SK-N-MC (cell line): Measurements from ENCODE around the gene METTL24.
"Not testable (repeated sequence)": the region's sequence is repeated elsewhere in the genome, so short reads cannot be mapped to it uniquely, and the experiment has no call there.

Source experiments
- DNase-seq: peaks from one replicate; pipeline ENCODE4 v3.0.0-alpha.2; 2011; ENCODE audit warnings: low read depth, low spot score
- H3K27ac ChIP-seq: fragments of 200-600 bp; sonication (generic); 2 replicates; pipeline ENCODE4 v1.5.1; 2016; ENCODE audit warnings: mixed run types
- H3K36me3 ChIP-seq: fragments of 200-600 bp; sonication (generic); 2 replicates; pipeline ENCODE4 v1.6.1; 2017; ENCODE audit warnings: antibody characterized with exemption, low read length, mixed read lengths; ENCODE audit not compliant: insufficient read depth
- H3K4me3 ChIP-seq: fragments of 200-600 bp; sonication (generic); 2 replicates; pipeline ENCODE4 v1.5.1; 2016
- H3K9ac ChIP-seq: fragments of 200-600 bp; sonication (generic); 2 replicates; pipeline ENCODE4 v1.8.0; 2017; ENCODE audit warnings: mixed run types, mixed read lengths; ENCODE audit not compliant: insufficient read length
- H3K9me3 ChIP-seq: fragments of 200-600 bp; sonication (generic); 2 replicates; pipeline ENCODE4 v1.6.1; 2017; ENCODE audit warnings: low read depth, mild to moderate bottlenecking, antibody characterized with exemption, low read length, moderate library complexity, mixed read lengths
- EZH2 ChIP-seq: fragments of 200-600 bp; sonication (generic); IDR thresholded peaks from one replicate; pipeline ENCODE4 v1.6.1; 2017; ENCODE audit warnings: antibody characterized with exemption
- FOXP2 ChIP-seq: optimal IDR thresholded peaks from 2 replicates; pipeline ENCODE3; 2011; ENCODE audit warnings: mild to moderate bottlenecking, moderate library complexity; ENCODE audit not compliant: insufficient read depth; ENCODE audit errors: extremely low read length, control extremely low read depth
- POLR2AphosphoS5 ChIP-seq: IDR thresholded peaks from 2 replicates; pipeline ENCODE4 v1.6.1; 2012; ENCODE audit warnings: mild to moderate bottlenecking, low read depth, low read length, borderline replicate concordance

METTL24 gene

DNA sequence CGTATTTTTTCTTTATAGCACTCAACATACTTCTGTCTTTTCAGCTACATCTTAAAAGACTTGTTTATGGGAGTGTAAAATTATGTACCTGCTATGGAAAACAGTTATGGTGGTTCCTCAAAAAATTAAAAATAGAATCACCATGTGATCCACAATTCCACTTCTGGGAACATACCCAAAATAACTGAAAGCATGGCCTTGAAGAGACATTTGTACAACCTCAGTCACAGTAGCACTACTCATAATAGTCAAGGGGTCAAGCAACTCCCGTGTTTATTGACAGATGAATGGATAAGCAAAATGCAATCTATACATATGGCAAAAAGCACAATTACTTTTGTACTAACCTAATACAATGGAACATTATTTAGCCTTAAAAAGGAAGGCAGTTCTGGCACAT is 74.5 kb downstream of the METTL24 start:
- H3K27ac ChIP-seq = peak overlapping the region; percentile 99
- H3K9me3 ChIP-seq = no peaks in the 10 kb centered on the region; the same call in 1 of the 2 replicates
- H3K9ac ChIP-seq = peak overlapping the region; percentile 32
- no peak for DNase-seq
- no peak for TF ChIP-seq EZH2
- TF ChIP-seq FOXP2 = no peak
- TF ChIP-seq POLR2AphosphoS5 = no peak
- H3K4me3 ChIP-seq = no peak overlapping the region
- no peaks in the 10 kb centered on the region for H3K36me3 ChIP-seq

GRCh38 chr6:110282412-110282811 is 75.7 kb downstream of the METTL24 start:
- H3K36me3 ChIP-seq = no peaks in the 10 kb centered on the region
- TF ChIP-seq POLR2AphosphoS5 = no peak
- no peak for TF ChIP-seq EZH2
- no peak for TF ChIP-seq FOXP2
- H3K9me3 ChIP-seq = no peaks in the 10 kb centered on the region
- H3K4me3 ChIP-seq = no peak overlapping the region
- peak overlapping the region; percentile 32 for H3K9ac ChIP-seq
- no peak for DNase-seq
- peak overlapping the region; percentile 99 for H3K27ac ChIP-seq

GRCh38 chr6:110277100-110277665 is 81.0 kb downstream of the METTL24 start:
- no peak for TF ChIP-seq FOXP2
- no peak for TF ChIP-seq EZH2
- no peak for TF ChIP-seq POLR2AphosphoS5
- H3K9me3 ChIP-seq = no peaks in the 10 kb centered on the region; the same call in 1 of the 2 replicates
- H3K9ac ChIP-seq = no peak overlapping the region
- H3K36me3 ChIP-seq = no peaks in the 10 kb centered on the region
- H3K4me3 ChIP-seq = no peak overlapping the region
- no peak for DNase-seq
- peak overlapping the region; percentile 55 for H3K27ac ChIP-seq

DNA sequence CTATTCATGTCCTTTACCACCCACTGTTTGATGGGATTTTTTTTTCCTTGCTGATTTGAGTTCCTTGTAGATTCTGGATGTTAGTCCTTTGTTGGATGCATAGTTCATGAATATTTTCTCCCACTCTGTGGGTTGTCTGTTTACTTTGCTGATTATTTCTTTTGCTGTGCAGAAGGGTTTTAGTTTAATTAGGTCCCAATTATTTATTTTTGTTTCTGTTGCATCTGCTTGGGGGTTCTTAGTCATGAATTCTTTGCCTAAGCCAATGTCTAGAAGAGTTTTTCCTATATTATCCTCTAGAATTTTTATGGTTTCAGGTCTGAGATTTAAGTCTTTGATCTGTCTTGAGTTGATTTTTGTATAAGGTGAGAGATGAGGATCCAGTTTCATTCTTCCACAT is 85.4 kb downstream of the METTL24 start:
- not testable (repeated sequence) for H3K9ac ChIP-seq, H3K9me3 ChIP-seq, H3K4me3 ChIP-seq, H3K27ac ChIP-seq, DNase-seq
- peaks cover 12% of the 10 kb centered on the region for H3K36me3 ChIP-seq

- H3K36me3 ChIP-seq = peaks cover 13% of the 10 kb centered on the region
- TF ChIP-seq FOXP2 (no peak), EZH2 (no peak), POLR2AphosphoS5 (no peak)
- DNase-seq = no peak
- H3K4me3 ChIP-seq = no peak overlapping the region
- H3K9me3 ChIP-seq = peaks cover 9% of the 10 kb centered on the region; the same call in 1 of the 2 replicates
- no peak overlapping the region for H3K9ac ChIP-seq
- H3K27ac ChIP-seq = no peak overlapping the region
These were observed 86.5 kb downstream of the METTL24 start for GRCh38 chr6:110271732-110272022.

- H3K9ac ChIP-seq = no peak overlapping the region
- no peak for TF ChIP-seq POLR2AphosphoS5
These were observed 88.0 kb downstream of the METTL24 start for GRCh38 chr6:110270165-110270564.

GRCh38 chr6:110269623-110270022 is 88.5 kb downstream of the METTL24 start:
- DNase-seq = no peak
- no peak overlapping the region for H3K4me3 ChIP-seq
- peak overlapping the region; percentile 52 for H3K27ac ChIP-seq
- peaks cover 9% of the 10 kb centered on the region; the same call in 1 of the 2 replicates for H3K9me3 ChIP-seq
- TF ChIP-seq POLR2AphosphoS5 = no peak
- no peak for TF ChIP-seq EZH2
- no peak for TF ChIP-seq FOXP2
- H3K9ac ChIP-seq = no peak overlapping the region
- H3K36me3 ChIP-seq = peaks cover 13% of the 10 kb centered on the region

More at GRCh38 chr6:110270165-110270564, 88.0 kb downstream of the METTL24 start:
- H3K36me3 ChIP-seq = peaks cover 13% of the 10 kb centered on the region
- no peak for DNase-seq
- peaks cover 9% of the 10 kb centered on the region; the same call in 1 of the 2 replicates for H3K9me3 ChIP-seq
- peak overlapping the region; percentile 76 for H3K27ac ChIP-seq
- H3K4me3 ChIP-seq = no peak overlapping the region

GRCh38 chr6:110266996-110267395 is 91.2 kb downstream of the METTL24 start:
- H3K9ac ChIP-seq = no peak overlapping the region
- no peak for DNase-seq

GRCh38 chr6:110265273-110265672 is 92.9 kb downstream of the METTL24 start:
- Histone ChIP-seq H3K27ac (no peak overlapping the region), H3K4me3 (no peak overlapping the region), H3K9ac (no peak overlapping the region), H3K36me3 (peaks cover 13% of the 10 kb centered on the region), H3K9me3 (peaks cover 9% of the 10 kb centered on the region; the same call in 1 of the 2 replicates)
- no peak for DNase-seq
- no peak for TF ChIP-seq POLR2AphosphoS5
- TF ChIP-seq EZH2 = no peak
- no peak for TF ChIP-seq FOXP2

More at GRCh38 chr6:110266996-110267395, 91.2 kb downstream of the METTL24 start:
- peaks cover 13% of the 10 kb centered on the region for H3K36me3 ChIP-seq
- peaks cover 9% of the 10 kb centered on the region; the same call in 1 of the 2 replicates for H3K9me3 ChIP-seq
- peak overlapping the region; percentile 52 for H3K27ac ChIP-seq
- TF ChIP-seq POLR2AphosphoS5 = no peak
- no peak for TF ChIP-seq EZH2
- no peak for TF ChIP-seq FOXP2
- no peak overlapping the region for H3K4me3 ChIP-seq
